Stimulated activated naive CD8-positive, alpha-beta T cell treated with anti-CD3 and anti-CD28 coated beads, Interleukin-15, amount 100 ng/mL, for 72 hours (primary cell): ENCODE measurements around the gene BMP8B.

Source experiments
- ATAC-seq: fragments of 150-1000 bp; cut with Tn5 transposase; 2 replicates; pipeline ENCODE4 v1.10.0; 2021; ENCODE audit warnings: mild to moderate bottlenecking, moderate library complexity
- DNase-seq, 2 donors: peaks; one replicate each; pipeline ENCODE4 v3.0.0; 2021 to 2022
- H3K27ac Mint-ChIP-seq, 2 donors: one replicate each; pipeline ENCODE4 v1.8.0; 2022; ENCODE audit warnings: mild to moderate bottlenecking in 2 of 2, mixed read lengths in 2 of 2, moderate library complexity in 2 of 2
- H3K27me3 Mint-ChIP-seq: one replicate; pipeline ENCODE4 v1.8.0; 2022; ENCODE audit warnings: mixed read lengths
- H3K4me1 Mint-ChIP-seq: one replicate; pipeline ENCODE4 v1.8.0; 2022; ENCODE audit warnings: mild to moderate bottlenecking, mixed read lengths
- H3K4me3 Mint-ChIP-seq, 2 donors: one replicate each; pipeline ENCODE4 v1.8.0; 2022; ENCODE audit warnings: mild to moderate bottlenecking in 2 of 2, mixed read lengths in 2 of 2, moderate library complexity in 1 of 2
- H3K9me3 Mint-ChIP-seq, 2 donors: one replicate each; pipeline ENCODE4 v1.8.0; 2022; ENCODE audit warnings: mixed read lengths in 2 of 2

Gene BMP8B

DNA sequence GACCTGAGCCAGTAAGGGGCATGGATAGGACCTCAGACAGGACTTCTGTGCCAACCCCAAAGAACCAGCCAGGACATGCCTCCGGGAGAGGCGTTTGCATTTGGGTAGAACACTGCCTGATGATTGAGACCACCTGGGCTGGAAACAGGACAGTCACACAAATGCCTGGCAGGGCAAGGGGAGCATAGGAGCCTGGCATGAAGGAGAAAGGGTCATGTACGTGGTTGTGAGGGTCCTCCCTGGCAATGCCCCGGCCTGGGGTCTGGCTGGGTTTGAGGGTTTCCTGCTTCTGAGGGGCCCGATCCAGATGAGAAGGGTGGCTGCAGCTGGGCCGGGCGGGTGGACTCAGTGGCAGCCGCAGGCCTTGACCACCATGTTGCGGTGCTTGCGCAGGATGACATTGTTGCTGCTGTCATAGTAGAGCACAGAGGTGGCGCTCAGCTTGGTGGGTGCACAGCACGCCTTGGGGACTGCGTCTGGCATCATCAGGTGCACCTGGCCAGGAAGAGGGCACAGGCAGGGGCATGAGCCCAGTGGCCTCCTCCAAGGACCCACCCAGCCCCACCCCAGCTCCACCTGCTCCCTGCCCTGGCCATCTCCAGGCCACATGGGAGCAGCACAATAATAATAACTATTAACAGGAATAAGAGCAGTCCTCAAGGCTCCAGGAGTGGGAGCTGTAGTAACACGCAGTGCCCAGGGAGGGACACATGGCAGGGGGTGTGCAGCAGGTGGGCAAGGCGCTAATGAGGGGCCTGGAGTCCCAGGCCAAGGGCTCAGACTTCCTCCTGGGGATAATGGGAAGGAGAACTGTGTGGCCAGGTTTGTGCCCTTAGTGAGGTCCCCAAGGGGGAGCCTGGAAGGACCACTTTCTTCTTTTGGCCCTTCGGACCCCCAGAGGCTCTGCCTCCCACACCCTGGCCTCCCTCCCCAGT, 28.3 kb downstream of the BMP8B start:
- Mint-ChIP-seq H3K4me3 (no peak overlapping the region), H3K4me1 (no peaks in the 10 kb centered on the region), H3K9me3 (no peaks in the 10 kb centered on the region), H3K27me3 (no peaks in the 10 kb centered on the region), H3K27ac (no peak overlapping the region)
- no peak for ATAC-seq
- no peak for DNase-seq

DNA sequence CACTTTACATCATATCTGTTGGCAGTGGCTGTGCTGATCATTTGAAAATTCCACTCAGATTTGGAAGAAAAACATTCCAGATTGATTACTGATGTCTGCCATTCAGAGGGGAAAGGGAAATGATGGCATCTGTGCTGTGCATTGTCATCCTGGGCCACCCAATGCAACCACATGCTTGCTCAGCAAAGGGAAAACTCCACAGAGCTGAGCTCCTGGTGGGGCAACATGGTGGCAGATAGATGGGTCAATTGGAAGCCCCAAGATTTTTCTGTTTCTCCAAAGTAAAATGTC, 29.3 kb downstream of the BMP8B start:
- ATAC-seq = no peak
- H3K27ac Mint-ChIP-seq = no peak overlapping the region

DNA sequence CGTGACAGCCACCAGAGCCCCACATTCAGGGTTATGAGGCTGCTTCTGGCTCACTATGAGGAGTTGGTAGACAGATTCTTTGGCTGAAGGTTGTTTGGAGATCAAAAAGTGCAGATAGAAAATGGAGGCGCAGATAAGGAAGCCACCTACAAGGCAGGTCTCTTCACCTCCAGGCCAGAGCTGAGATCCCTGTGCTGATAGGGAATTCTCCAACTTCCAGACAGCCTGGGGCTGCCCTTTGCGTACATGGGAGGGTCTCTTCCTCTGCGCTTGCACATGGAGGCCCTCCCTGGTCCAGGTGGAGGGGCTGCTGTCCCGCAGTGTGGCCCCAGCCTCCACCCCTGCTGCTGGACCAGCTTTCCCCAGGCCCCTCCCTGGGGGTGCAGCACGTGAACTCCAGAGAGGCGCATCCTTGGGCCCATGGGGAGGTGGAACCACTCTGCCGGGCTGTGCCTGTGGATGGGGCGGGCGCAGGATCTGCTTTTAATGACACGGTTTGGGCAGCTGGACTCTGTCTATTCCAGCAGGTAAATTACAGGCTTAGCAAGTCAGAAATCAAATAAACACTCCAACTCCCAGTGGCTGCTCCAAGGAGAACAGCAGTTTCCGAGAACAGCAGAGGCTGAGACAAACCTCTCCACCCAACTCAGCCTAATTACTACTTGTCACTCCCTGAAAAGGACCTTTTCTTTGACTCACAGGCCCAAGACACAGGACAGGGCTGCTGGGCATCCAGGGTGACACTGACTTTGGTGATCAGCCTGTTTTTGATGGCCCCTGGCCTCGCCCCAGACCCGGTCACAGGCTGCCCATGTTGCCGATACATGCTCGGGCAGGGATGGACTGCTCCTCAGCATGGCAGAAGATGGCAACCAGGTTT, 29.9 kb downstream of the BMP8B start:
- no peak for DNase-seq
- no peaks in the 10 kb centered on the region for H3K9me3 Mint-ChIP-seq
- ATAC-seq = no peak
- H3K27me3 Mint-ChIP-seq = no peaks in the 10 kb centered on the region
- no peaks in the 10 kb centered on the region for H3K4me1 Mint-ChIP-seq
- no peak overlapping the region for H3K4me3 Mint-ChIP-seq
- peak overlapping the region; percentile 25 to 83 for H3K27ac Mint-ChIP-seq

More for the DNA sequence above, 29.3 kb downstream of the BMP8B start:
- no peaks in the 10 kb centered on the region for H3K4me1 Mint-ChIP-seq
- no peak for DNase-seq
- no peaks in the 10 kb centered on the region for H3K27me3 Mint-ChIP-seq
- no peaks in the 10 kb centered on the region for H3K9me3 Mint-ChIP-seq
- no peak overlapping the region for H3K4me3 Mint-ChIP-seq

DNA sequence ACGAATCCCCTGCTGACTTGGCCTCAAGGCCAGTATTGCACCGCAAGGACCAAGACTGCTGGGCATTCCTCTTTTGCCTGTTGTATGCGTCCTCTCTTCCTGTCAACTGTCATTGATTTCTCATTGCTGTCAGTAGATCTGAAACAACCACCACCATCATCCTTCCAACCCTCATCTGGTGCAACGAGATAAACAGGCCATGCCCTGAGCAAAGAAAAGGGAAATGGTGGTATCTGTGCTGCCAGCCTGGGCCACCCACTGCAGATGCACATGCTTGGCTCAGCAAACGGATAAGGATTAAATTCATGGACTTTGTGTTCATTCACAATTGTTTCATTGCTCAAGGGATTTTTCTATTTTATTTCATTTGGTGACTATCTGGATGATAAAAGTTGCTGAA, 31.2 kb downstream of the BMP8B start:
- Mint-ChIP-seq H3K9me3 (no peaks in the 10 kb centered on the region), H3K27ac (no peak overlapping the region), H3K4me1 (no peaks in the 10 kb centered on the region), H3K4me3 (no peak overlapping the region), H3K27me3 (no peaks in the 10 kb centered on the region)
- no peak for ATAC-seq
- DNase-seq = no peak

DNA sequence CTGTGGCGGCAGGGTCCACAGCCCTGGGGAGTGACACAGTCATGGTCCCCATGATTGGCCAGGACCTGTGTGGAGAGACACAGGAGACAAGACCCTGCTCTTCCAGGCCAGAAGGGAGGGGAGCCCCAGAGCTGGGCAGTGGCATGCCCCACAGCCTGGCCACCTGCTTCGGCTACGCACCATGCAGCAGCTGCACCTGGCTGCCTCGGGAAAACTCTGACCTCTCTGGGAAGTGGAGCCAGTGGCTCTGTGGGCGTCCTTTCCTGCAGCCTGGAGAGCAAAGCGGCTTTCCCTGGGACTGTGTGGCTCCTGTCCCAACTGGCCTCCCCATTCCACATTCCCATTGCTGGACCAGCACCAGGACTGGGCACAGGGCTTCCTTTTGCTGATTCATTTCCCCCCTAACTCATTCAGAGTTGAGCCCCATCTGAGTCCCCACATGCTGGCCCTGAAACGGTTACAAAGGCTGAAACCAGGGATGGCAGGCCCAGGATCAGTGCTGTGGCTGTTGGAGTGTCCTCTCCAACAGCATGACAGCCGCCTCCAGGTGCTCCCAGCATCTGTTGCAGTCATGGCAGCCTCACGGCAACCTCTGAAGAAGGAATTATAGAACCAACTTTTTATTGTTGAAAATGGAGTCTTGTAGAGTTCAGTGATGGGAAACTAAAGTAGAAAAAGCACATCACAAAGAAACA, 32.6 kb downstream of the BMP8B start:
- DNase-seq (no peak), ATAC-seq (no peak)
- Mint-ChIP-seq H3K27ac (peak overlapping the region; percentile 91 to 93), H3K9me3 (no peaks in the 10 kb centered on the region), H3K27me3 (no peaks in the 10 kb centered on the region), H3K4me1 (no peaks in the 10 kb centered on the region), H3K4me3 (no peak overlapping the region)

DNA sequence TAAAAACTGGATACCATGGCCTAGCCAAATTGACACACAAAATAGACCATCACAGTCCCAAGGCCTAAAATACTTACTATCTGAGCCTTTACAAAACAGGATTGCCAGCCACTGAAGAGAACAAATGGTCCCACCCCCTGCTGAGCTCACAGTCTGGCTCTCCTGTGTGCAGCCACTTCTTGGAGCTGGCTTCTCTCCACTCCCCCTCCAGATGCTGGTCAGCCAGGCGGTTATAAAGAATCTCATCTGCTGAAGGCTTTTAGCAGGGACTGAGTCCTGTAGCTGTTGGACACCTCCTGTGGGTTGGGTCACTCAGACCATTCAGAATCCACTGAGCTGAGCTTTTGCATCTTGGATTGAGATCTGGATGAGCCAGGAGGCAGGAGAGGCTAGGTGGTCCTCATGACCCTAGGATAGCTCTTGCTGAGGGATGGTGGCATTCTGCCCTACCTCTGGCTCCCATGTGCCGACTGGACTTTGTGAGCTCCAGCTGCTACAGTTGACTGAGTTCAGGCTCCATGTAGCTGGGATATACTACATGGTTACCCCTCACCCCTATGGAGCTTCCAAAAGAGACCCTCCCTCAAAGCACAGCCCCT, 33.7 kb downstream of the BMP8B start:
- ATAC-seq = no peak
- H3K27ac Mint-ChIP-seq = no peak overlapping the region
- no peaks in the 10 kb centered on the region for H3K27me3 Mint-ChIP-seq
- no peak overlapping the region for H3K4me3 Mint-ChIP-seq
- H3K4me1 Mint-ChIP-seq = no peaks in the 10 kb centered on the region
- H3K9me3 Mint-ChIP-seq = no peaks in the 10 kb centered on the region
- DNase-seq = no peak

DNA sequence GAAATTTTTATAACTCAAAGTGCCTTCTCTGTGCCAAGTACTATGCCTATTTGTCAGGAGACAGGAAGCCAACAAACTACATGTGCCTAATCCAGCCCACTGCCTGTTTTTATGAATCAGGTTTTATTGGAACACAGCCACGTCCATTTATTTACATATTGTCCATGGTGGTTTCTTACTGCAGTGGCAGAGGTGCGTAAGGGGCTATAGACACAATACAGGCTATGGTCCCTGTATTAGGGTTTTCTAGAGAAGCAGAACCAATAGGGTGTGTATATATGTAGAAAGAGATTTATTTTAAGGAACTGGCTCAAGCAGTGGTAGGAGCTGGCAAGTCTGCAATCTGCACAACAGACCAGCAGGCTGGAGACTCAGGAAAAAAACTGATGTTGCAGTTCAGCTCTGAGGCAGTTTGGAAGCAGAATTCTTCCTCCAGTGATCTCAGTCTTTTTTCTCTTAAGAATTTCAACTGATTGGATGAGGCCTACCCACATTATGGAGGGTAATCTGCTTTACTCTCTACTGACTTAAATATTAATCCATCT, 34.6 kb downstream of the BMP8B start:
- ATAC-seq (no peak), DNase-seq (no peak)
- no peak overlapping the region for H3K4me3 Mint-ChIP-seq
- H3K27me3 Mint-ChIP-seq = no peaks in the 10 kb centered on the region
- no peaks in the 10 kb centered on the region for H3K9me3 Mint-ChIP-seq
- peak overlapping the region in 1 of 2 donors; percentile 68 for H3K27ac Mint-ChIP-seq
- H3K4me1 Mint-ChIP-seq = no peaks in the 10 kb centered on the region

DNA sequence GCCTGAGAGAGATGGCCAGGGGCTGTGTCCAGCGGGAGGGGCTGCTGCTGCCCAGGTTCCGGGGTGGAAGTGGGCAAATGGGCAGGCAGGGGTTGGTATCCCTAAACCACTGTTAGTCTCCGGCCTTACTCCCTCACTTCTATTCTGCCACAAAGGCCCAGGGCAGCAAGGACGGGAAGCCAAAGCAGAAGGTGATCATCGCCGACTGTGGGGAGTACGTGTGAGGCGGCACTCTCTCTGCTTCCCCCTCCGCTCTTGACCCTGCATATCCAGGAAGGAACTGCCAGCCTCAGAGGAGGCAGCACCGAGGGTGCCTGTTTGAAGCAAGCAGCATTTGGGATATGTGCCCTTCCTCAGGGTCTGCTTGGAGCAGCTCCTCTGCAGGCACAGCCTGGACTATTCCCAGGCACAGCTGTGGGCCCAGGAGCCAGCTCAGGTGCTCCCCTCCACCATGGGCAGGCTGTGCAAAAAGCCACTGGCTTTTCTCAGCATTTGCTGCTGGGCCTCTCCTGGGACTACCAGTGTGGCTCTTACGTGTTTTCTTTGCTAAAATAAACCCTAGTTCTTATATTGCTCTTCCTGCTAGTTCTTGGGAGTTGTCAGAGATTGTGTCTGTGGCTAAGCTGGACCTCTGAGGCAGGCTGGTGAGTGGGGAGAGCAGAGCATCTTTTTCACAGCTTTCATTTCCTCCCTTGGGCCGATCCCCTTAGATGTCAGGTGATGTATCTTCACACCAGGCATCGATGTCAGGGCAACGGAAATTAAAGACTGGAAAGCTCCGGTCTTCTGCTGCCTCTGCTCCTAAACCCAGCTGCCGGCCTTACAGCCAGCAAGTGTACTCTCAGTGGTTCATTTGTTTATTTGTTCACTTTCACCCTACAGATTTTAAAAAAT, 35.3 kb downstream of the BMP8B start:
- Mint-ChIP-seq H3K4me3 (no peak overlapping the region), H3K9me3 (no peaks in the 10 kb centered on the region), H3K4me1 (no peaks in the 10 kb centered on the region), H3K27ac (peak overlapping the region in 1 of 2 donors; percentile 68), H3K27me3 (no peaks in the 10 kb centered on the region)
- no peak for DNase-seq
- no peak for ATAC-seq

DNA sequence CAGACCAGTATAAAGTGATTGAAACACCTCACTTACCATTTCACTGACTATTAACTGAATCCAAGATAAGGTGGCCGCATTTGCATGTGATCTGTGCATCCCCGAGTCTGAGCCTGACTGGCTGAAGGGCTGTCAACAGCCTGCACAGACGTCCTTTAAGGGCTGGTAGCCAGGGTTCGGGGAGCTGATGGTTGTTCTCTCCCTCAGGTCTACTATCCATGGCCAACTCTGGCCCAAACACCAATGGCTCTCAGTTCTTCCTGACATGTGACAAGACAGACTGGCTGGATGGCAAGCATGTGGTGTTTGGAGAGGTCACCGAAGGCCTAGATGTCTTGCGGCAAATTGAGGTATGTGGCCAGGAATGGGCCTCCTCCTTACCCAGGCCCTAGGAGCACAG, 36.0 kb downstream of the BMP8B start:
- ATAC-seq (no peak), DNase-seq (no peak)
- Mint-ChIP-seq H3K4me3 (no peak overlapping the region), H3K9me3 (no peaks in the 10 kb centered on the region), H3K4me1 (no peaks in the 10 kb centered on the region), H3K27ac (no peak overlapping the region), H3K27me3 (no peaks in the 10 kb centered on the region)

DNA sequence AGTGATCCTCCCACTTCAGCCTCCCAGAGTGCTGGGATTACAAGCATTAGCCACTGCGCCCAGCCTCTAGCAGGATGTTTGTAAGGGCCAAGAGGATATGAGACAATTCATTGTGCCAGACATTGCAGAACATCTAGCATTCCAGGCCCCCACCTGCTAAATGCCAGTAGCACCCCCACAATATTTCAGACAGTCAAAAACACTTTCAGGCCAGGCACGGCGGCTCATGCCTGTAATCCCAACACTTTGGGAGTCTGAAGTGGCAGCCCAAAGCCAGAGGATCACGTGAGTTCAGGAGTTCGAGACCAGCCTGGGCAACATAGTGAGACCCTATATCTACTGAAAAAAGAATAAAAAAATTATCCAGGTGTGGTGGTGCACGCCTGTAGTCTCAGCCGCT, 37.1 kb downstream of the BMP8B start:
- Mint-ChIP-seq H3K4me3 (no peak overlapping the region), H3K9me3 (no peaks in the 10 kb centered on the region), H3K4me1 (peaks cover 4% of the 10 kb centered on the region), H3K27me3 (no peaks in the 10 kb centered on the region), H3K27ac (peak overlapping the region in 1 of 2 donors; percentile 8)
- DNase-seq (no peak), ATAC-seq (no peak)

DNA sequence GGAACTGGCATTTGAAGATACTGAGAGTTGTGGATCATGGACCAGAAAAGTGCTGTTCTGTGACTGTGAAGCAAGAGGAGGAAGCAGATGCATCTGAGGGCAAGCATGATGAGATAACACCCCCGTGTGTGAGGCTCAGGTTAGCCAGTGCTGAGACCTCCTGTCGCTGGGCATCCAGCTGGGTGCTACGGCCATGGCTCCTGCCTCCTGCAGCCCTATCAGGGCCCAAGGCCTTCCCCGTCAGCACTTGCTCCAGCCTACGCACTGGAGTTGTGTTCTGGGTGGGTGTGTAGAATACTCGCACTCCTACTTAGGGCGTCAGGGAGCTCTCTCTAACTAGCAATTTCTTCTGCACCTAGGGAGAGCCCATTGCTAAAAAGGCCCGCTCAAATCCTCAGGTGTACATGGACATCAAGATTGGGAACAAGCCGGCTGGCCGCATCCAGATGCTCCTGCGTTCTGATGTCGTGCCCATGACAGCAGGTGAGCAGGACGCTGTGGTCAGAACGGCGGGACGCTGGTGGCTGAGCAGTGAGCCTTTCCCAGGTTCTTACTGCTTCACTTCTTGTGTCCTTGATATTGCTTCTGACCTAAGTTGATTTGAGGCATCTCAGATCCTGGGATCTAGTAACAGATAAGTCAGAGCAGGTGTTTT, 43.5 kb downstream of the BMP8B start:
- no peaks in the 10 kb centered on the region for H3K9me3 Mint-ChIP-seq
- DNase-seq = no peak
- H3K4me1 Mint-ChIP-seq = peaks cover 26% of the 10 kb centered on the region
- H3K27me3 Mint-ChIP-seq = no peaks in the 10 kb centered on the region
- peak overlapping the region; percentile 57 to 83 for H3K27ac Mint-ChIP-seq
- no peak for ATAC-seq
- no peak overlapping the region for H3K4me3 Mint-ChIP-seq

DNA sequence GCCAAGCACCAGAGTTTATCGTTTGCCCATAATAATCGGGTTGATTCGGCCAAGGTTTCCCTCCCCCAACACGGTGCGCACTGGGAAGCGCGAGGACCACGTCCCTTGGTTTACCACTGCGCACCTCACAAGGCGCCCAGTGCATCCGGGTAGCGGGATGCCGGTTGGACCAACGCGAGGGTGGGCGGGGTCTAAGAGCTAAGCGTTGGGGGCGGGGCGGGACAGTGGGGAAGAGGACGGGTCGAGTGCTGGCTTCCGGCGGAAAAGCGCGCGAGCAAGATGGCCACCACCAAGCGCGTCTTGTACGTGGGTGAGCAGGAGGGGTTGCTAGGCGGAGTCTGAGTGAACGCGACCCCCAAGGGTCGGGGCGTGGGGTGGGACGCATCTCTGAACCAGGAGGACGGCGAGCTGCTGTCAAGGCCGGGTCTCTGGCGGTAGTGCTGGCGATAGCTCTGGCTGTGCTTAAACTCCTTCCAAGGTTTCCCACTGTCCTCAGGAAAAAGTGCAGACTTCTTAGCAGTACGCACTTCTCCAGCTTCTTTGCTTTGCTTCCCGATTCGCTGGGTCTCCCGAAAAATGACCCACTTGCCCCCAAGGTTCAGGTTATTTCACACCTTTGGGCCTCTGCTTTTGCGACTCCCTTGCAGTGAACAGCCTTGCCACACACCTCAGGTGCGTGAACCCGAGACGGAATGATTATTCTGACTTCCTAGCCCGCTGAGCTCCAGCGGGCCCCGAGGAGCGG, 49.9 kb downstream of the BMP8B start, which contains the start of gene PPIE:
Gene PPIE, plus strand, starts transcription at position 261 of the 745 bp plus-strand sequence. Its CDS starts 19 bp downstream, at position 280.
- Mint-ChIP-seq H3K9me3 (peaks cover 5 to 7% of the 10 kb centered on the region in 2 donors), H3K4me1 (peaks cover 60% of the 10 kb centered on the region), H3K27ac (peak within 1 kb of the TSS; percentile 94 to 99), H3K27me3 (peaks cover 19% of the 10 kb centered on the region), H3K4me3 (peak within 1 kb of the TSS; percentile 85 to 98)
- DNase-seq (peak; percentile 84 to 92), ATAC-seq (peak; percentile 99)

DNA sequence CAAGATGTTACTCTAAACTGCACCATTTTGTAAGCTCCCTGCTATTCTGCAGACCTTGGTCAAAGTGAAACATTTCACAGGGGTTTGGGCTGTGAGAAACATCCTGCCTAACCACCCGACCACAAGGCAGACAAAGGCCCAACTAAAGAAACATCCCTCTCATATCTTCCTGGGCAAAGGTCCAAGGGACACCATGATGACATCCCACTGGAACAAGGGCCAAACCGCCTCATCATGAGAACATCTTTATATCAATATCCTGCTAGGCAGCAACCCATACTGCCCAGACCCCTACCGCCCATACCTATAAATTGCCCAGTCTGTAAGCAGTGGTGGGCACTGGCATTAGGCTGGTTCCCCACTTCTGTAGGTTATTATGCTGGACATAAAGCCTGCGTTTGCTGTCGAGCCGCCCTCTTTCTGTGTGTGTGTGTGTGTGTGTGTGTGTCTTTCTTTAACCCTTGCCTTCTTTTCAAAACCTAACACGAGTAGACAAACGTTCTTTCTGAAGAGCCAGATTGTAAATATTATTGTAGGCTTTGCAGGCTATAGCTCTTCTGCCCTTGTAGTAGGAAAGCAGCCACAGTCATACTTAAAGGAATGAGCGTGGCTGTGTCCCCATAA, 51.0 kb downstream of the BMP8B start:
- Mint-ChIP-seq H3K27me3 (peaks cover 29% of the 10 kb centered on the region), H3K4me3 (peak overlapping the region; percentile 34 to 56), H3K27ac (peak overlapping the region in 1 of 2 donors; percentile 86), H3K4me1 (peaks cover 60% of the 10 kb centered on the region), H3K9me3 (peaks cover 5 to 7% of the 10 kb centered on the region in 2 donors)
- ATAC-seq = no peak
- DNase-seq = no peak
